Astrocyte (in vitro differentiated cells and primary cell): ENCODE results near the gene WNT7B. TPM values are rescaled to one million over a fixed set of nuclear protein-coding genes. Genes with fewer than 3 reads are reported as not detected.
A peak's percentile ranks its signal among the peaks of the same experiment; 100 is the strongest.

Experiments
- DNase-seq: peaks from one replicate; pipeline ENCODE4 v3.0.0-alpha.2; 2010; ENCODE audit warnings: low read depth
- FAIRE-seq: peaks from 2 replicates; lab custom pipeline; 2011; peaks lifted over from hg19 to GRCh38; lab: Jason Lieb, UNC
- H2AFZ ChIP-seq: 2 replicates; pipeline ENCODE4 v1.6.0; 2012; ENCODE audit warnings: low read depth, low read length, inconsistent platforms
- H3K27ac ChIP-seq: 2 replicates; pipeline ENCODE4 v1.5.1; 2011; ENCODE audit warnings: low read depth, low read length, inconsistent platforms
- H3K27me3 ChIP-seq: 2 replicates; pipeline ENCODE4 v1.6.0; 2011; ENCODE audit warnings: low read length, inconsistent platforms; ENCODE audit not compliant: insufficient read depth
- H3K36me3 ChIP-seq: 2 replicates; pipeline ENCODE4 v1.5.1; 2011; ENCODE audit warnings: low read length, inconsistent platforms; ENCODE audit not compliant: insufficient read depth
- H3K4me1 ChIP-seq: 2 replicates; pipeline ENCODE4 v1.5.1; 2011; ENCODE audit warnings: low read length, inconsistent platforms; ENCODE audit not compliant: insufficient read depth
- H3K4me2 ChIP-seq: 2 replicates; pipeline ENCODE4 v1.6.0; 2012; ENCODE audit warnings: low read length, inconsistent platforms
- H3K4me3 ChIP-seq: 2 replicates; pipeline ENCODE4 v1.5.1; 2011; ENCODE audit warnings: low read depth, mild to moderate bottlenecking, low read length, inconsistent platforms; ENCODE audit not compliant: insufficient read depth
- H3K79me2 ChIP-seq: 2 replicates; pipeline ENCODE4 v1.6.0; 2012; ENCODE audit warnings: mild to moderate bottlenecking, low read length, inconsistent platforms; ENCODE audit not compliant: insufficient read depth
- H3K9ac ChIP-seq: 2 replicates; pipeline ENCODE4 v1.6.0; 2012; ENCODE audit warnings: mild to moderate bottlenecking, low read length, inconsistent platforms
- H3K9me3 ChIP-seq: 2 replicates; pipeline ENCODE4 v1.5.1; 2012; ENCODE audit warnings: low read depth, mild to moderate bottlenecking, low read length, inconsistent platforms; ENCODE audit not compliant: insufficient read depth
- H4K20me1 ChIP-seq: 2 replicates; pipeline ENCODE4 v1.6.0; 2012; ENCODE audit warnings: low read length, inconsistent platforms; ENCODE audit not compliant: insufficient read depth
- H3K27ac Mint-ChIP-seq: one replicate; pipeline ENCODE4 v1.8.0; 2021; ENCODE audit warnings: mild to moderate bottlenecking, mixed read lengths; ENCODE audit not compliant: unreplicated experiment
- H3K27me3 Mint-ChIP-seq: one replicate; pipeline ENCODE4 v1.8.0; 2021; ENCODE audit warnings: low read depth, mixed read lengths; ENCODE audit not compliant: unreplicated experiment
- H3K36me3 Mint-ChIP-seq: one replicate; pipeline ENCODE4 v1.8.0; 2021; ENCODE audit warnings: low read depth, mixed read lengths; ENCODE audit not compliant: unreplicated experiment
- H3K4me1 Mint-ChIP-seq: one replicate; pipeline ENCODE4 v1.8.0; 2021; ENCODE audit warnings: low read depth, mixed read lengths; ENCODE audit not compliant: unreplicated experiment
- H3K4me3 Mint-ChIP-seq: one replicate; pipeline ENCODE4 v1.8.0; 2021; ENCODE audit warnings: mild to moderate bottlenecking, moderate library complexity, mixed read lengths; ENCODE audit not compliant: unreplicated experiment
- H3K9me3 Mint-ChIP-seq: one replicate; pipeline ENCODE4 v1.8.0; 2021; ENCODE audit warnings: mild to moderate bottlenecking, mixed read lengths; ENCODE audit not compliant: unreplicated experiment
- CTCF ChIP-seq: IDR thresholded peaks from 2 replicates; pipeline ENCODE4 v1.5.1; 2011; ENCODE audit warnings: low read depth, mild to moderate bottlenecking, inconsistent platforms, low read length, moderate library complexity; ENCODE audit not compliant: insufficient read depth
- EZH2 ChIP-seq: IDR thresholded peaks from 2 replicates; pipeline ENCODE4 v1.6.1; 2012; ENCODE audit warnings: mild to moderate bottlenecking, low read length, inconsistent platforms; ENCODE audit not compliant: insufficient read depth
- total RNA-seq: library from RNA; stranded (reverse); gene quantifications from 2 replicates; pipeline ENCODE4 v1.2.1, GENCODE V29; 2021

WNT7B gene
- total RNA-seq, 1 donor from 2014 or later = 1.7 TPM

GRCh38 chr22:45983797-45984196 is 6.8 kb upstream of the WNT7B start:
- TF ChIP-seq CTCF (no peak), EZH2 (no peak)
- no peaks in the 10 kb centered on the region for H3K36me3 ChIP-seq
- DNase-seq (no peak), FAIRE-seq (no peak)
- H3K27ac ChIP-seq = no peak overlapping the region
- no peaks in the 10 kb centered on the region for H3K27me3 ChIP-seq
- Mint-ChIP-seq H3K9me3 (peaks cover 8% of the 10 kb centered on the region), H3K4me3 (no peak overlapping the region), H3K4me1 (no peaks in the 10 kb centered on the region), H3K27ac (no peak overlapping the region), H3K36me3 (no peaks in the 10 kb centered on the region), H3K27me3 (peaks cover 43% of the 10 kb centered on the region)
- no peak overlapping the region for H3K9ac ChIP-seq
- no peak overlapping the region for H3K4me3 ChIP-seq
- no peaks in the 10 kb centered on the region for H3K79me2 ChIP-seq
- peaks cover 16% of the 10 kb centered on the region for H3K9me3 ChIP-seq
- H4K20me1 ChIP-seq = peaks cover 10% of the 10 kb centered on the region
- H3K4me2 ChIP-seq = no peak overlapping the region
- peaks cover 4% of the 10 kb centered on the region for H3K4me1 ChIP-seq
- no peak overlapping the region for H2AFZ ChIP-seq

- H3K27ac ChIP-seq = no peak overlapping the region
- H3K79me2 ChIP-seq = no peaks in the 10 kb centered on the region
- H3K9me3 ChIP-seq = peaks cover 9% of the 10 kb centered on the region
- no peak overlapping the region for H3K9ac ChIP-seq
- H3K4me3 Mint-ChIP-seq = no peak overlapping the region
- H3K4me1 Mint-ChIP-seq = no peaks in the 10 kb centered on the region
- TF ChIP-seq EZH2 = no peak
- no peak for TF ChIP-seq CTCF
- DNase-seq = no peak
- peaks cover 34% of the 10 kb centered on the region for H3K27me3 Mint-ChIP-seq
- H3K36me3 ChIP-seq = no peaks in the 10 kb centered on the region
- peak; percentile 63 for FAIRE-seq
- H3K4me3 ChIP-seq = no peak overlapping the region
- no peak overlapping the region for H2AFZ ChIP-seq
- H4K20me1 ChIP-seq = peaks cover 20% of the 10 kb centered on the region
- H3K27ac Mint-ChIP-seq = no peak overlapping the region
- no peak overlapping the region for H3K4me2 ChIP-seq
- no peaks in the 10 kb centered on the region for H3K36me3 Mint-ChIP-seq
- H3K27me3 ChIP-seq = peaks cover 11% of the 10 kb centered on the region
- peaks cover 2% of the 10 kb centered on the region for H3K9me3 Mint-ChIP-seq
- H3K4me1 ChIP-seq = peaks cover 16% of the 10 kb centered on the region
Observed at GRCh38 chr22:45980761-45981160, 3.8 kb upstream of the WNT7B start.

- no peak overlapping the region for H3K4me3 Mint-ChIP-seq
- Histone ChIP-seq H3K4me2 (no peak overlapping the region), H3K4me3 (no peak overlapping the region), H3K9ac (no peak overlapping the region), H3K27me3 (peaks cover 15% of the 10 kb centered on the region), H4K20me1 (peaks cover 22% of the 10 kb centered on the region), H3K27ac (no peak overlapping the region), H3K9me3 (peaks cover 4% of the 10 kb centered on the region), H3K36me3 (no peaks in the 10 kb centered on the region), H3K4me1 (peaks cover 16% of the 10 kb centered on the region), H3K79me2 (no peaks in the 10 kb centered on the region), H2AFZ (no peak overlapping the region)
- no peak for DNase-seq
- no peaks in the 10 kb centered on the region for H3K36me3 Mint-ChIP-seq
- FAIRE-seq = no peak
- no peaks in the 10 kb centered on the region for H3K4me1 Mint-ChIP-seq
- TF ChIP-seq CTCF = no peak
- no peak for TF ChIP-seq EZH2
- peaks cover 30% of the 10 kb centered on the region for H3K27me3 Mint-ChIP-seq
- no peak overlapping the region for H3K27ac Mint-ChIP-seq
- H3K9me3 Mint-ChIP-seq = peaks cover under 1% of the 10 kb centered on the region
Observed at GRCh38 chr22:45980268-45980570, 3.3 kb upstream of the WNT7B start.
